G401 (cell line): Measurements from ENCODE around the gene LAMB3. TPM values are rescaled to one million over a fixed set of nuclear protein-coding genes. Genes with fewer than 3 reads are reported as not detected.

Experiments
- DNase-seq: peaks from one replicate; pipeline ENCODE4 v3.0.0-alpha.2; 2015; ENCODE audit warnings: low spot score
- in situ Hi-C: cut with HindIII; loops from 2 replicates; pipeline ENCODE4 v1.10.0; 2016; ENCODE audit warnings: low sequenced_read_pairs, mixed read lengths
- total RNA-seq: library from RNA; depleted of rRNA; stranded (reverse); fragments of >200 nt; shearing (Covaris generic); gene quantifications from 2 replicates; pipeline ENCODE4 v1.2.3, GENCODE V29; 2014

Gene LAMB3
- total RNA-seq, 1 experiment from 2014 or later, result not detected

DNA sequence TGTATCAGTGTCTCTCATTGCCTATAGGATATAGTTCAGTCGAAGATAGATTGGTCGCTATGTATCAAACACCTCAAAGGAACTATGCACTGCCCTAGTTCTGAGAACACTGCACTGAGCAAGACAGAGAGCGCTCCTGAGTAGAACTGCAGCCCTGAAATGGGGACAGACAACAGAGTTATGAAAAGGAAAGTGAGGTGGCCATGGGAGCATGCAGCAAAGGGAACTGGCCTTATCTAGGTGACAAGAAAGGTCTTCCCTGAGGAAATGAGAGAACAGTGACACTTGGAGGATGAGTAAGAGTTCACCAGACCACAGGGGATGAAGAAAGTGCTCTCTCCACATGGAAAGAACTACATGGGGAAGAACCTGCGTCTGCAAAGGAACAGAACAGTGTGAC is 15.5 kb upstream of the LAMB3 start:
- in situ Hi-C loops, result no loop called here

DNA sequence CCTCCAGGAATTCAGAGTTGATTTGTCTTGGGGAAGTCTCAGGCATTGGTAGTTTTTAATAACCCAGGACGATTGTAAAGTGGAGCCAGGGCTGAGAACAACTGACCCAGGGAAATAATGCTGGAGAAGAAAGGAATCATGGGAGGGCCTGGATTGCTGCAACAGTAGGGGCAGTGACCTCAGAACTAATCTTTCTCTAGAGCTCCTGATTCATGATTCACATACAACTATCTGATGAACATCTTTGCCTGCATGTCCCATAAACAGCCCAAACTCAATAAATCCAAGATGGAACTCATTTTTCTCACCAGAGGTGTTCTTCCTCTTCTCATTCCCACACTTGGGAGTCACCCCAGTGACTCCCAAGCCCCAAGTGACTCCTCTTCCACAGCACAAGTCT is 14.9 kb upstream of the LAMB3 start:
- no peak for DNase-seq
- in situ Hi-C loops, result no loop called here

More for the DNA sequence above, 15.5 kb upstream of the LAMB3 start:
- DNase-seq, result no peak

DNA sequence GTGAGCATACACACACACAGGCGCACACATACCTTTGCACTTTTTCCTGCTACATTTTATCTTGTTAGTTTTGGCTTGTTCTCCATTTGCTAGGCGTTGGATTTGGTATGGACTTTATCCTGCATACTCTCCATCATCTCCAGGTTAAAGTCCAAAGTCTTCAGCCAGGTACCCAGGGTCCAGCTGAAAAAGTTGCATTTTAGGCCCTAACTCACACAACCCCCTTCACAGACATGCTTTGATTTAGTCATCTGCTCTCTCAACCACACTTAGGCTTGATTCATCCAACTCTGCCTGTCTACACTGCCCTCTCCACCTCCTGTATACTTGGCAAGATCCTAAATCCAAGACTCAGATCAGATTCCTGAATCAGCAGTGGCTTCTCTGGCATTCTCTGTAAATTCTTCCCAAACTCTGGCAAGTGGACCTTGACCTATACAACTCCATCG is 10.7 kb upstream of the LAMB3 start:
- no peak for DNase-seq
- in situ Hi-C loops, result no loop called here

DNA sequence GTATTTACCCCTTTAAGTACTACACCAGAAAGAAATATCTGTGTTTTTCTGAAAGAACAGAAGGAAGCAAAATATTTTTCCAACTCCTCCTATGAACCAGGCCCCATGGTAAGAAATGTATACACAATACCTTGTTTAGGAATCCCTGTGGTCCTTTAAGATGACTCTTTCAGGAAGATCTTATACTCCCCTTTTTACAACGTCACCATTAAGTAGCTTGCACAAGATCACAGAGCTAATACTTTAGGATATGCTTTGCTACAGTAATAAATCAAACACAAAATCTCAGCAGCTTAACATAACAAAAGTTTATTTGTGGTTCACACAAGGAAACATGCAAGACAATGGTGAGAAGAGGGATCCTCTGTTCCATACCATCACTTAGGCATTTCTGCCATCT is 8.8 kb upstream of the LAMB3 start:
- DNase-seq, result no peak
- in situ Hi-C loops, result no loop called here

- in situ Hi-C loops, result no loop called here
- DNase-seq, result no peak
Observed at GRCh38 chr1:209659909-209660308, 7.7 kb upstream of the LAMB3 start.

- no peak for DNase-seq
- in situ Hi-C loops, result no loop called here
Observed at GRCh38 chr1:209657918-209658317, 5.7 kb upstream of the LAMB3 start.

DNA sequence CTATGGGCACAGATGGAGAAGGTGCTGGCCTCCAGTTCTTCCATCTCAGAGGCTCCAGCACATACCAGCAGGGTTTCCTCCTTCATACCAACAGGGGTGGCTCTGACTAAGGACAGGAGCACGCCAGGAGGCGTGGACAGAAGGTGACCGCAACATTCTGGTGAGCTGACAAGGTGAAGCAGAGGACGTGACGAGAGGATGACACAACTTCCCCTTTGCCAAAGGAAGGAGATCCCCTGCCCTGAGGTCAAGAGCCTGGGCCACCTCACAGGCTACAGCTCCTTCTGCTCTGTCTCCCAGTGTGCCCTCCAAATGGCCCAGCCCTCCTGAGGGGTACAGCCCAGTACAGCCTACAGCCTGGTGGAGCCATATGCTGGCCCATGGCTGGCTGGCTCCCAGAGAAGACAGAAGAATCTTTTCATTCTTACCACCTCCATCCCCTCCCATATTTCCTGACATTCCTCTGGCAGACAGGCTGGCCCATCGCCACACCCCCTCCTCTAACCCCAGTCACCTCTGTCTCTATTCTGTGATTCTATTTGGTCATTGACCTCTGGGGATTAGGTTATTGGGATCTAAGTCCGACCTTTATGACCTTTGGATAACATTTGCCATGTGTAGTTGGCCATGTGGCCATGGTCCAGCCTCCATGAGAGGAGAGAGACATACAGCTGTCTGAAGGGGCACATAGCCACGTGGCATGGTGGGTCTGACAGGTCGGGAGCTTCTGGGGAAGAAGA is 5.1 kb upstream of the LAMB3 start:
- in situ Hi-C loops, result no loop called here
- no peak for DNase-seq

DNA sequence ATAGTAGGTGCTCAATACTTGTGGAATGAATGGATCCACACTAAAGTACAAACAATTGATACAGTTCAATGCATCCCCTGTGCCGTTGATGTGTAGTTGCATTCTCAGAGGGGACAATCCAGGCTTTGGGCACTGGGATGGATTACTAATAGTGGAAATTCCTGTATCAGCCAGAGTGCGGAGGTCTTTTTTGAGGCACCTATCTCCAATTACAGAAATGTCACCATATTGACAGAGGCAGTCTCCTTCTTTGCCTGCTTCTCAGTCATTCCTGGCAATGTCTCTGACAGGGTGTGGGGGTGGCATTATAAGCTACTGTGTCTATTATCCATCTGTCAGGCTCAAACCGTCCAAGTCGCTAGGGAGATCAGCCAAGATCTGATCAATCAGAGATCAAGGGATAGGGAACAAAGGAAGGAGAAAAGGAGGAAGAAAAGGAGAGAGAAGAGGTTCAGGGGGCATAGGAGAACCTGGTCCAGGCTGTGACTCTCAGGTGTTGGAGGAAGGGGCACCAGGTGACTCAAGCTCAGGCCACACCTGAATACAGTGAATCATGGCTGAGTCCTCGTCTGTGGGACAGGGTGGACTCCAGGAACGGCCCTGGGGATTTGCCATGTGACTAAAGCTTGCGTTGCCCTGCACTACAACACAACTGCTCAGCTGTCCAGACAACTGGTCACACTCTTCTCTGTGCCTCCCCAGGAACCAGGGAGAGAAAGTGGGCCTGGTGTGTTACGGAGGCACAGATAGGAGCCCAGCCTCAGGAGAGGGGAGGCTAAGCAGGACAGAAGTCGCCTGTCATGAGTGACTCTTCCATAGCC is 3.4 kb upstream of the LAMB3 start:
- no peak for DNase-seq
- in situ Hi-C loops, result no loop called here

- no peak for DNase-seq
- in situ Hi-C loops, result no loop called here
Observed at GRCh38 chr1:209653915-209654351, 1.7 kb upstream of the LAMB3 start.

DNA sequence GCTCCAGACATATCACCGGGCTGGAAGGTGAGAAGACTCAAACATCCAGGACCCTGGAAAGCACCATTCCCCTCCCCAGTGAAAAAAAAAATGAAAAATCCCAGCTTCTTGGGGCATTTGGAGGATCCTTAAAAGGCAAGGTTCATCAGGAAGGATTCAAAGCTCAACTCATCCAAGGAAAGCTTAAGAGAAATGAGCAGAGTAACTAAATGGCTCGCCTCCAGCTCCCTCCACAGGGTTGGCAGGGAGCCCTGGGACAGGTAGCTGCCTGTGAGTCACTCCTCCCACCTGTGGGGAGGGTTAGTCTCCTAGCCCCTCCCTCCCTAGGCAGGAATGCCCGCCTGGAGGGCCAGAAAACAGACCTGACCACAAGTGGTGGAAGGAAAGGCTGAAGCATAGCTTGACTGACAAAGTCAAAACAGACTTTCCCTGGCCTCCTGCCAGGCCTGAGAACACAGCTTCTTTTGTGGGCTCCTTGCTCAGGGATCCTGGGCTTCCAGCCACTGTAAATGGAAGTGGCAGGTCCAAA is 712 bp upstream of the LAMB3 start:
- in situ Hi-C loops, result no loop called here

DNA sequence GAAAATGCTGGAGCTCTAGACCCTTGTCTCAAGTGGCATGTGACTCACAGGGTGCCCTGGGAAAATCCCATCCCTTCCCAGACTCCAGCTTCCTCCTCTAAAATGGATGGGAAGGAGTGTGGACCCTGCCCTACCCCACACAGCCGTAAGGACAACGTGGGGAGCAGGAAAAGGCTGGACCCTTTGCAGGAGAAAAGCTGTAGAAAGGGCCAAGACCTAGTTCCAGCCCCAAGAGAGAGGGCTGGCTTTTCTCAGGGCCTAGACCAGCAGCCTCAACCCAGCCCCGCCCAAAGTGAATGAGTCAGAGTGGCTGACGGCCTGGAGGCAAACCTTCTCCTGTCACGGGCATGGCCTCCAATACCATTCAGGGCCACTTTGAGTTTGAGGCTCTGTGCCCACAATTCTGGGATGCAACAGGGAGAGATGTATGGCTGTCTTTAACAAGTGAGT is 1.1 kb downstream of the LAMB3 start:
- no peak for DNase-seq
- in situ Hi-C loops, result no loop called here

More for the DNA sequence above, 712 bp upstream of the LAMB3 start:
- peak; percentile 25 for DNase-seq

- in situ Hi-C loops, result no loop called here
- DNase-seq, result no peak
Observed at GRCh38 chr1:209650454-209650853, 1.8 kb downstream of the LAMB3 start.

GRCh38 chr1:209648931-209649776 is 3.1 kb downstream of the LAMB3 start:
- in situ Hi-C loops, result no loop called here
- no peak for DNase-seq

GRCh38 chr1:209648346-209648745 is 3.9 kb downstream of the LAMB3 start:
- in situ Hi-C loops, result no loop called here
- no peak for DNase-seq

- DNase-seq, result no peak
- in situ Hi-C loops, result no loop called here
Observed at GRCh38 chr1:209647156-209647555, 5.1 kb downstream of the LAMB3 start.

- no peak for DNase-seq
- in situ Hi-C loops, result no loop called here
Observed at GRCh38 chr1:209646558-209646957, 5.7 kb downstream of the LAMB3 start.

DNA sequence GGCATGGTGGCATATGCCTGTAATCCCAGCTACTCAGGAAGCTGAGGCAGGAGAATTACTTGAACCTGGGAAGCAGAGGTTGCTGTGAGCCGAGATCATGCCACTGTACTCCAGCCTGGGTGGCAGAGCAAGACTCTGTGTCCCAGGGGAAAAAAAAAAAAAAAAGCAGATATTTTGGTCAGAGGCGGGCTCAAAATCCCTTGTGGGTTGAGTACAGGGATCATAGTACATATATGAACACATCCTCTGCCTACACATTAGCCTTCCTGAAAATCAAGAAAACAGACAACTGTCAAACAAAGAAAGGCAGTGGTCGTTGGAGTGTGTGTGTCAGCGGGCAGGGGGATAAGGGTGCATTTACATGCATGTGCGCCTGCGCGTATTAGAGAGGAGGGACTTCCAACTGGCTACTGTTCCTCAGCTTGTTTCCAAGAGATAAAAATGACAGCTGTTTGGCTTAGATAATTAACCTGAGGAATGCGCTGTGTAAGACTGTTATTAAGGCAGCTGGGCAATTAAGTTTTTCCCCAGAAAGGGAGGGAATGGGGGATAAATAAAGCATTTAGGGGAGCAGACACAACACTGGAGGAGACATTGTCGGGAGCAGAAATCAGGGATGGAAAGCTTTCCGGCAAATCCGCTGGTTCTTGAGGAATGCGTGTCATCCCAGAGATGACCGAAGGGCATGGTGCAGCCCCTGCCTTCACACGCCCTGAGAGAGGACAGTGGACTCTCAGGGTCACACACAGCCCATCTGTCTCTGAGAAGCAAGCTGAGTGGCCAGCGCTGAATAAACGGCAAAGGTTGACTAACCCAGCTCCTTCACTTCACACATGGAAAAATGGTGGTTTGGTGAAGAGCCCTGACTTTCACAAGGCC is 6.4 kb downstream of the LAMB3 start:
- in situ Hi-C loops, result no loop called here
- no peak for DNase-seq

GRCh38 chr1:209643285-209644020 is 8.8 kb downstream of the LAMB3 start:
- in situ Hi-C loops, result no loop called here
- DNase-seq, result peak; percentile 52
